ENCODE results near the gene SPAG6. TPM values are rescaled to one million over a fixed set of nuclear protein-coding genes. Genes with fewer than 3 reads are reported as not detected.
A peak's percentile ranks its signal among the peaks of the same experiment; 100 is the strongest.

The SPAG6 gene
- total RNA-seq, 1 donor from 2014 or later, result not detected

DNA sequence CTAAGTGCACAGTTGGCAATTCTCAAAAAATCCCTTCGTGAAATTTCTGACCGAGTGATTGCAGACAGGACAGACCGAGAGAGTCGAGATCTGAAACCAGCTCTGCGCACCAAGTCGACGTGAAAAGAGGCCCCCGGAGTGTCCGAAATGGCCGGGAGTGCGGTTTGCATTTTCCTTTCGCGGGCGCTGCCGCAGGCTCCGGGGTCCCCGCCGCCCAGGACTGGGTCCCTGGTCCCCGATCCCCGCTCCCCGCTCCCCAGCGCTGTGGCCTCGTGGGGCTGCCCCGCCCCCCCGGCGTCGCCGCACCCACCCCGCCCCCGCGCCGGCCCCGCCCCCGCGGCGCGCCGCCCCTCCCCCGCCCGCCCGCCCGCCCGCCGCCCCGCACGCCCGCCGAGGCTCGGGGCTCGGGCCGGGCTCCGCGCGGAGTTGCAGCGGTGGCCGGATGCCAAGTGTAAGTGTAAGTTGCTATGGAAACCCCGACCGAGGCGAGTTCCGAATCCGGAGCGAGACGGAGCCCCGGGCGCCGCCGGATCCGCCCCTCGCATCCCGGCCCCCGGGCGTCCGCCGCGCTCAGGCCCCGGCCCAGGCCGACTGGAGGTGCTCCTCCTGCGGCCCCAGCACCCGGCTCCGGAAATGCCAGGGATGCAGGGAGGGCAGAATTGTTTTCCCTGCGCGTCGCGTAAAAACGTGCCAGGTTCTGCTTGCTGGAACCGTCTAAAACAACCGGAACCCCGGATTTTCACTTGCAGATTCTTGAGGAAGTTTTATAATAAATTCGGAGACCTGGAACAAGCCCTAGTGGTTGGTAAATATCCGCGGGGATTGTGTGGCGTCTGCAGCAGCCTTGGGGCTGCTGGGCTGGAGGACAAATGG is 19.8 kb upstream of the SPAG6 start:
- TF ChIP-seq, protein P1, sequence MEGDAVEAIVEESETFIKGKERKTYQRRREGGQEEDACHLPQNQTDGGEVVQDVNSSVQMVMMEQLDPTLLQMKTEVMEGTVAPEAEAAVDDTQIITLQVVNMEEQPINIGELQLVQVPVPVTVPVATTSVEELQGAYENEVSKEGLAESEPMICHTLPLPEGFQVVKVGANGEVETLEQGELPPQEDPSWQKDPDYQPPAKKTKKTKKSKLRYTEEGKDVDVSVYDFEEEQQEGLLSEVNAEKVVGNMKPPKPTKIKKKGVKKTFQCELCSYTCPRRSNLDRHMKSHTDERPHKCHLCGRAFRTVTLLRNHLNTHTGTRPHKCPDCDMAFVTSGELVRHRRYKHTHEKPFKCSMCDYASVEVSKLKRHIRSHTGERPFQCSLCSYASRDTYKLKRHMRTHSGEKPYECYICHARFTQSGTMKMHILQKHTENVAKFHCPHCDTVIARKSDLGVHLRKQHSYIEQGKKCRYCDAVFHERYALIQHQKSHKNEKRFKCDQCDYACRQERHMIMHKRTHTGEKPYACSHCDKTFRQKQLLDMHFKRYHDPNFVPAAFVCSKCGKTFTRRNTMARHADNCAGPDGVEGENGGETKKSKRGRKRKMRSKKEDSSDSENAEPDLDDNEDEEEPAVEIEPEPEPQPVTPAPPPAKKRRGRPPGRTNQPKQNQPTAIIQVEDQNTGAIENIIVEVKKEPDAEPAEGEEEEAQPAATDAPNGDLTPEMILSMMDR (IDR thresholded peaks at IDR 0.05), result no peak
- peak overlapping the region; percentile 68 for H3K27ac Mint-ChIP-seq (ENCODE audit: unreplicated experiment)
- peak overlapping the region; percentile 83 for H3K4me3 Mint-ChIP-seq (ENCODE audit: unreplicated experiment)
- peaks cover 32% of the 10 kb centered on the region for H3K27me3 Mint-ChIP-seq (ENCODE audit: unreplicated experiment)
- peak; percentile 91 for DNase-seq (ENCODE audit: extremely low spot score, unreplicated experiment)
- peaks cover 32% of the 10 kb centered on the region for H3K4me1 Mint-ChIP-seq (ENCODE audit: unreplicated experiment)
- H3K36me3 Mint-ChIP-seq (ENCODE audit: unreplicated experiment), result peaks cover 27% of the 10 kb centered on the region
- H3K9me3 Mint-ChIP-seq (ENCODE audit: unreplicated experiment), result no peaks in the 10 kb centered on the region

DNA sequence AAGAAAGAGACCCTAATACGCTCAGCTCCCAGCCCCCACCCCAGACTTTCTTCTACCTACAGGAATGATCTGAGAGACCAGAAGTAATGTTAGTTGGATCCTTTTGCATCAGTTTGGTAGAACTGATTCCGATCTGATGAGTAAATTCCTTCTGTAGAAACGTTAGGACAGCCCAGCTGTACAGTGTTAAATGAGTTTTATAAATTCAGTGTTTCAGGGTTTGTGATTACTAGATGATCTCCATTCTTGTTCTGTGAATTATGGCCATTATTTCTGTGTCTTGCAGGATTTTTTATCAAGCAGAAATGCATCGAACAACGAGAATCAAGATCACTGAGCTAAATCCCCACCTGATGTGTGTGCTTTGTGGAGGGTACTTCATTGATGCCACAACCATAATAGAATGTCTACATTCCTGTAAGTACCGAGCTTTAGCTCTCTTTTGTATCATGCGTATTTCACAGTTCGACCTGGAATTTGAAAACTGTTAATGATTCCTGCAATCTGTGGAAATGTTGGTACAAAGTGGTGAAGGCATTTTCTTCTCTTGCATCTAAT is 19.1 kb upstream of the SPAG6 start:
- Mint-ChIP-seq H3K4me1 (ENCODE audit: unreplicated experiment) (peaks cover 32% of the 10 kb centered on the region), H3K9me3 (ENCODE audit: unreplicated experiment) (no peaks in the 10 kb centered on the region), H3K27ac (ENCODE audit: unreplicated experiment) (peak overlapping the region; percentile 68), H3K36me3 (ENCODE audit: unreplicated experiment) (peaks cover 32% of the 10 kb centered on the region), H3K27me3 (ENCODE audit: unreplicated experiment) (peaks cover 32% of the 10 kb centered on the region), H3K4me3 (ENCODE audit: unreplicated experiment) (peak overlapping the region; percentile 77)
- TF ChIP-seq, protein P1 (IDR thresholded peaks at IDR 0.05), result no peak
- DNase-seq (ENCODE audit: extremely low spot score, unreplicated experiment), result no peak

DNA sequence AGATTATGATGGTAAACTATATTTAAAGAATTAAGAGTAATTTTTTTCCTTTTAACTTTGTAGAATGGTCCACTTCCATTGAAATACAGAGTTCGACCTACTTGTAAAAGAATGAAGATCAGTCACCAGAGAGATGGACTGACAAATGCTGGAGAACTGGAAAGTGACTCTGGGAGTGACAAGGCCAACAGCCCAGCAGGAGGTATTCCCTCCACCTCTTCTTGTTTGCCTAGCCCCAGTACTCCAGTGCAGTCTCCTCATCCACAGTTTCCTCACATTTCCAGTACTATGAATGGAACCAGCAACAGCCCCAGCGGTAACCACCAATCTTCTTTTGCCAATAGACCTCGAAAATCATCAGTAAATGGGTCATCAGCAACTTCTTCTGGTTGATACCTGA is 16.1 kb upstream of the SPAG6 start:
- no peak for DNase-seq (ENCODE audit: extremely low spot score, unreplicated experiment)
- Mint-ChIP-seq H3K36me3 (ENCODE audit: unreplicated experiment) (peaks cover 28% of the 10 kb centered on the region), H3K4me3 (ENCODE audit: unreplicated experiment) (no peak overlapping the region), H3K9me3 (ENCODE audit: unreplicated experiment) (peaks cover 4% of the 10 kb centered on the region), H3K27me3 (ENCODE audit: unreplicated experiment) (peaks cover 27% of the 10 kb centered on the region), H3K27ac (ENCODE audit: unreplicated experiment) (no peak overlapping the region), H3K4me1 (ENCODE audit: unreplicated experiment) (peaks cover 22% of the 10 kb centered on the region)
- TF ChIP-seq, protein P1 (IDR thresholded peaks at IDR 0.05), result no peak

DNA sequence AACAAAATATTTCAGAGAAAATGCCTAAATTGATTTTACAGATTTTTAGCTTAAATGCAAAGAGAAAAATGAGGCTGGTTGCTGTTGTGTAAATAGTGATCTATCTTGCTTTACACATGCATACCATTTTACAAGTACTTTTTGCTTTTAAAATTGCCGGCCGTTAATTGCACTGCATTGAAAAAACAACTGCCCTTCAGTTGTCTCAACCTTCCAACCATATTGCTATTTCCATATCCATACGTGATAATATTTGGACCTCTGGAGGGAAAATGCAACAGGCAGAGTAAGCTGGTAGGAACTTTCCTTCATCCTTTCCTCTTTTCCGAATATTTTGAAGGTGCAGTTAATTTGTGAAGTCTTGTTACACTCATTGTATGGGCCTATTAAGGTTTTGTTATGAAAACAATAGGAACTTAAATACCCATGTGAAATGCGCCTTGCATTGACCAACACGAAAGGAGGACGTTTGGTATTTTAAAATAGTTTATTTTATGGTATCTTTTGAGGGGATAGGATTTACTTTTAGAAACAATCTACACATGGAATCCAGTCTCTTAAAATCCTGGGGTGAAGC is 13.1 kb upstream of the SPAG6 start:
- TF ChIP-seq, protein P1 (IDR thresholded peaks at IDR 0.05), result no peak
- H3K36me3 Mint-ChIP-seq (ENCODE audit: unreplicated experiment), result peaks cover 24% of the 10 kb centered on the region
- peaks cover 15% of the 10 kb centered on the region for H3K4me1 Mint-ChIP-seq (ENCODE audit: unreplicated experiment)
- no peak overlapping the region for H3K4me3 Mint-ChIP-seq (ENCODE audit: unreplicated experiment)
- H3K9me3 Mint-ChIP-seq (ENCODE audit: unreplicated experiment), result peaks cover 4% of the 10 kb centered on the region
- peaks cover 36% of the 10 kb centered on the region for H3K27me3 Mint-ChIP-seq (ENCODE audit: unreplicated experiment)
- no peak for DNase-seq (ENCODE audit: extremely low spot score, unreplicated experiment)
- H3K27ac Mint-ChIP-seq (ENCODE audit: unreplicated experiment), result no peak overlapping the region
